ENCODE measurements around the gene KDM3B.
"Not testable (repeated sequence)": the region's sequence is repeated elsewhere in the genome, so short reads cannot be mapped to it uniquely, and the experiment has no call there.

Gene KDM3B

DNA sequence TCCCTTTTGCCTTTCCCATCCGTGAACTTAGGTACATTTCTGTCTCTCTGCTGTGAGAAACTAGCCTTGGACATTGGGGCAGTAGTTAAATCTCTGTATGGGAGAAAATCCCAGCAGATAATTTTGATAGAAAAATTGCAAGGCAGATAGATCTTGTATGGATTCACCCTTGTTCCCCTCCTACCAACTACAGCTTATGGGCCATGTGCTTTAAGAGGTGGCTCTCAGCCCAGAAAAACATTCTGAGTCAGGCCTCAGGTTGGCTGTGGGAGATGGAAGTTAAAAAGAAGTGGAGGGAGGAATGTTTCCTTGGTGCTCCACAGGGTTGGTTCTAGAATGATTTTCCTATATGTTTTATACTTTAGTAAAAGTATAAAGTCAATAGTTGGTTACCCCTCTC is 1.4 kb upstream of the KDM3B start:
- no peak for DNase-seq

DNA sequence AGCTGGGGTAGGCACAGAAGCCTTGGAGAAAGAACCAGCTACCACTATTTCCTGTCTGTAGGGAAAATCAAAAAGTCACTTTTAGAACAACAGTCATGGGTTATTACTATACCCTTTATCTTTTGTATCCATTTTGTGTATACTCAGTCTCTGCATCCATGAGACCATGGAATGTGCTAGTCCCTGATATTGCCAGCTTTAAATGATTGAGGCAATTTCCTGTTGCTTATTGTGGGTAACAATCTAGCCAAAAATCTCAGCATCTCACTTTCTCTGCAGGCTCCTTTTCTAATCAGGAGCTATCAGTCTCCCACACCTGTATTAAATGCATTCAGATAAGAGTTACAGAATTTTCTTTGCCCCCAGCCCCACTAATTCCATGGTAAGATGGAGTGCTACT is 968 bp upstream of the KDM3B start:
- no peak for DNase-seq

DNA sequence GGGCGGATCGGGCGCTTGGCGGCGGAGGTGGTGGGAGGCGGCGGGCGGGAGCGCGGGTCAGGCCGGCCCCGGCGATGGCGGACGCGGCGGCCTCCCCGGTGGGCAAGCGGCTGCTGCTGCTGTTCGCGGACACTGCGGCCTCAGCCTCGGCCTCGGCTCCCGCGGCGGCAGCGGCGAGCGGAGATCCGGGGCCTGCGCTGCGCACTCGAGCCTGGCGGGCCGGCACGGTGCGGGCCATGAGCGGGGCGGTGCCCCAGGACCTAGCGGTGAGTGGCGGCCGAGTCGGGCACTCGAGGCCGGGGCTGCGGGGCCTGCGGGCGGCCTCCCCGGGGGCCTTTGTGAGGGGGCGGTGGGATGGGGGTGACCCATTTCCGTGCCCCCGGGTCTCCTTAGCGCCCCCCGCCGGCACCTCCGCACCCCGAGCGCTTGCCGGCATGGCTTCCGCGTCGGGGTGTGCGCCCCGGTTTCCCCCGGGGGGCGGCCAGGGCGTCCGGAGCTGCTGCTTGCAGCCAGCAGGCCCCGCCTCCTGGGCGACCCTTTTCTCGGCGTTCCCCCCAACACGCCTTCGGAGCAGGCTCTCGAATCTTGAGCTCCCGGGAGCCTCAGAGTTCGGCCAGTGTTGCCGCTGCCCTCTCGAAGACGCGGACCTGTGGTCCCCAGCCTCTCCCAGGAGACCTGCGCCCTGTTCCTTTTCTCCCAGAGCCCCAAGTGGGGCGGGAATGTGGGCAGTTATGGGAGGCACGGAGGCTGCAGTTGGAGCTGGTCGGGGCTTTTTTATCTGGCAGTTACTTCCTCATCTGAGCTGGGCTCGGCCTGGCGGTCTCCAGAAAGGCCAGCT is 456 bp downstream of the KDM3B start:
- DNase-seq: peak; percentile 90

DNA sequence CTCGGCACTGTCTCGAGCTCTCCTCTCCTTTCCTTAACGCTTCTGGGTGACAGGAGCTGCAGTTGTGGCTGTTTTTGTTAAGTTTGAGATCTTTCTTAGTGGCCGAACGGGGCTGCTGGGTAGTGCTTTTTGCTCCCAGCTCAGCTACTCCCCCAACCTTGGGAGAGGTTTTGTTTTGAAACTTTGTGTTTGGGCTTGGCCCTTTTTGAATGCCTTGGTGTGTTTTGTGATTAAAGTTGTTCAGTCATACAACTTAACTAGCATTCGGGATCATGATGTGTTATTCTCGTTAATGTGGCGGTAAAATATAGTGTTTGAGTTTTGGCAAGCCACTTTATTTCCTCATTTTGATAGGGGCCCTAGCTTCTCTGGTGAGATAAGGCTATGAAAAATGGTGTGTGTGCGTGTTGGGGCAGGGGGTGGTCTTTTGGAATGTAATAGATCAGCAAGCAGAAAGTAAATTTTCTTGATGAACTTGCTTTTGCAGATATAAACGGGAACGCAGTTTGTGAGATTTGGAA is 1.1 kb downstream of the KDM3B start:
- DNase-seq: peak; percentile 71

DNA sequence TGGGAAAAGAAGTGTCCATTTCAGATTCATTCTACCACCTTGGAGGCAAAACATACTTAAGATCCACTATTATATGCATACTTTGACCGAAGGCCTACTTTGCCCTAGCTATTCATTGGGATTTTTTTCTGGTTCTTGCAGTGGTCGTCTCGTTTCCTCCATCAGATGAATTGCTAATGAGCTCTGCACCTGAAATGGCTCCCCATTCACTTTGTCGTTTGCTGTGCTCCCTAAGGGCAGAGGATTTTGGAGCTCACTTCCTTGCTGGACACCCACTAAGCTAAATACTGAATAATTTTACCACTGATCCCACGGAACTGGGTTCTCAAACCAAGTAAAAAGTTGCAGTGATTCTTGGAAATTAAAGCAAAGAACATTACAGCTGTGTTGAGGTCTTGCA is 1.9 kb downstream of the KDM3B start:
- DNase-seq: no peak

DNA sequence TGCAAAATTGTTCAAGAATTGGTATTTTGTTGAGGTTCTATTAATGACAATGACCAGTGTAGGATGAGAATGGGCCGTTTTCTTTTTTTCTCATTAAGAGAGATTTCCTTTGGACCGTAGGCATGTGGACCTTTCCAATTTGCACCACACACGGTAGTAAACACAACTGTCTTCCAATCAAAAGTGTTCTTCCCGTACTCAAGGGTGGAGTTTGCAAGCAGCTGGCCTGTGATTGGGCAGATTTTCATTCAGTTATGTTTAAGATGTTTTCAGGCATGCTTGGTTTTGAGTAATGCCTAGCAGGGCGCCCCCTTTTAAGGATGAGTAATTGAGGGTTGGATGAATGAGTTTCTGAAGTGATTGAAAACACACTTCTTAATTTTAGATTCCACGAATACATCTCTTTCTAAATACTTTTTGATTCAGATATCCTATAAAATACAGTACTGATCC is 2.5 kb downstream of the KDM3B start:
- peak; percentile 91 for DNase-seq

DNA sequence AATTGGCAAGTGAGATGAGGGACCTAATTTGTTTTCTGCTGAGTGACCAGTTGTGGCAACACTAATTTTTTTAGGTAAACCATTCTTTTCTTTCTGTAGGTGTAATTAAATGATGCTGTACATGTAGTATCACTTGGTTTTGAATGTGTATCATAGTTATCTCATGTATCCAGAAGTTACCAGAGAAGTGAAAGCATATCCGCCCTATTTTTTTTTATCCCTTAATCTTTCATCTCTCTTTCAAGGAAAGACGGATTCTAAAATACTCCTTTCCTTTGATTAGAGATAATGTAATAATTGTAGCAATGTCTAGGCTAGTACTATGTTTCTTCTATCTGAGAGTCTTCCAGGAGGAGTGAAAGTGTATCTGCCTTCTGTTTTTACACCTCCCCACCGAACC is 7.1 kb downstream of the KDM3B start:
- DNase-seq: peak; percentile 32

DNA sequence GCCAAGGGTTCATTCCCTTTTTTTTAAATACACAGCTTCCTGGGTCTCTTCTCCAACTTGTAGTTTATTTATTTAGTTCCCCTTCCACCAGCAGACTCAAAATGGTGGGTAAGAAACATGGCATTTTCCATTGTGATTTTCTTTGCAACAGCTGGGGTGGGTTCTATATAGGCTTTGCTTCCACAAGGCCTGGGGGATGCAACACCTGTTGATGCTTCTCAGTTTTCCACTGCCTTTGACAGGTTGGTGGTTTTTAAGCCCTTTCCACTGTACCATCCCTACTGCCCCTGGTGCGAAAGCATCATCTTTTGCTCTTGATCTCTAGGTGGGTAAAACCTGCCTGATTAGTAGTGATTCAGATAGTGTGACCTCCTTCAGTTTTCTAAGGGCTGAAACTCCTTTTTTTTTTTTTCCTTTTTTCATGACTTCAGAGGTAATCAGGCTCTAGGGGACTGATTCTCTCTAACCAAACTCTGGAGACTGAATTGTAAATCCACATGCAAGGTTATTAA is 8.5 kb downstream of the KDM3B start:
- no peak for DNase-seq

DNA sequence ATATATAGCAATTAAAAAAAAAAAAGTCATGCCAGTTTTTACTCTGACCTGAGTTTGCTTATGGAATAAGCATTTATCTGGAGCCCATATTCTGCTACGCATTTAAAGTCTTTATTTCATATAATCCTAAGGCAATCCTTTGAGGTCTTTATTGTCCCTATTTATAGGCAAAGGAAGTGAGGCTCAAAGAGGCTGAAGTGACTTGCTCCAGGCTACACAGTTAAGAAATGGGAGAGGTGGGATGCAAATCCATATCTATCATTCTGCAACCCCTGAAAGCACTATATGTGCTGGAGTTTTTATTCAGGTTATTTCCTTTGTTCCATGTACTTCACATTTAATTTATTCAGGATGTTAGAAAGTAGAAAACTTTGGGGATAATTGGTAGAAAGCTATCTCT is 12.1 kb downstream of the KDM3B start:
- DNase-seq: no peak

DNA sequence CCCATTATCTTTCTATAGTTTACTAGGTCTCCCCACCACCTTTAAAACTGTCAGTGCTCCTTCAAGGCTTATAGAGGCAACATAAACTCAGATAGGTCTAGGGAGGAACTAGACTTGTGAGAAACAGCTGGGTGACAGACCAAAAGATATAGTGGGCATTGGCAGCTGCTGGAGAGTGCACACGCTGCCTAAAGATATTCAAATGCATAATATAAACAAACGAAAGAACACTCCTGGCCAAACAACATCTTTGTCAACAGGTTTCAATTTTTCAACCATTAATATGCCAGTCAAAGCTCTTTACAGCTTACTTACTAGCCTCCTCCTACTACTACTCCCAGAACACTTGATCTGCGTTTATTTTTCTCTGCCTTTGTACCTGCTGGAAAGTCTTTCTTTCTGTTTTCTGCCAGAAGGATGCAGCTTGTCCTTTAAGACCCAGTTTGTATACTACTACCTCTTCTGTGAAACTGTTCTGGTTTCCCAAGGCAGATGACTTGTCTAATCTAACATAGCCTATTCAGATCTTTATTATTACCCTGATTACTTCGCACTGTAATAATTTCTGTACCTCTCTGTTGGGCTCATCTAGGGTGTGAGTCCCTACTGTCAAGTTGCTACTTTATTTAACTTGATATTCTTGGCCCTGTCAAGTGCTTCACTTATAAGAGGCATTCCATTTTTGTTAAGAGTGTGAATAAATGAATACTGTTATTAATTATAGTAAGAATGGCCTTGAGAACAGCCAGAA is 14.3 kb downstream of the KDM3B start:
- peak; percentile 35 for DNase-seq

DNA sequence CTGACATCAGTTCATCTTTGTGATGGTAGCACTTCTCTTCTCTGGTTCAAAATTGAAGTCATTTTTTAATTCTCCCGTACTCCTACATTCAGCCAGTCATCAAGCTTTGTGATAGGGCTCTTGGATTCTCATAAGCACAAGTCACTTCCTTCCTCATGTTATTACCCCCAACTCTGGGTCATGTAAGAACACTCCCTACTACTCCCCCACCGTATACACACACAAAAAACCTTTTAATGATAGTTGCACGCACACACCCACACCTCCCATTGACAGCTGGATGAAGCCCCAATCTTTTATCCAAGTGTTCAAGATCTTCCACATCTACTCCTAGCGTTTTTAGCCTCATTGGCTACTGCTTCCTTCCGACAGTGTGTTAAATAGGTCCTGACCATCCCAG is 16.8 kb downstream of the KDM3B start:
- peak; percentile 51 for DNase-seq

DNA sequence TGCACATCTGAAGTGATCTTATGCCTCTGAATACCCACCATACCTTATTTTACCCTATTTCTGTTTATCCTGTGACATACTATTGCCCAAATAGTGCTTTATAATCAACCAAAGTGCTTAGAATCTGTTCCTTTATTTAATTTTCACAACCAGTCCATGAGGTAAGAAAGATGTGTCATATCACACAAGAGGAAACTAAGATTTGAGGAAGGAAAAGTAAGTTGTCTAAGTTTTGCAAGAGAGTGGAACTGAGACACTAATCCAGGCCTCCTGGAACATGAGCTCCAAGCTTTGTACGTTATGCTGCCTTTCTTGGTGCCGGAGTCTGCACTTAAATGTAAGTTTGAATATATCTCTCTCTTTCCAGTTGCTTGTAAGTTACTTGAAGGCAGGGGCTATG is 17.2 kb downstream of the KDM3B start:
- DNase-seq: peak; percentile 59

DNA sequence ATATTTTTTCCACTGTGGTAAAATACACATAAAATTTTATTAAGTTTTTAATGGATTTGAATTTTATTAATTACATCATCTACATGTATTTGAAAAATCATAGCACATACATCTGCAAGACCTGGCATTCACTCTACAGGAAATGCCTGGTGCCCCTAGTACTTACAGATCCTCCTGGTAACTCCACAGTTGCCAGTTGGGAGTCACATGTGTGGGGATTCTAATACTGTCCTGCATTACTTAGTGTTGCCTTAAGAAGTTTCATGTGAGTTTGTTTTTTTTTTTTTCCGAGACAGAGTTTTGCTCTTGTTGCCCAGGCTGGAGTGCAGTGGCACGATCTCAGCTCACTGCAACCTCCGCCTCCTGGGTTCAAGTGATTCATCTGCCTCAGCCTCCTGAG is 18.1 kb downstream of the KDM3B start:
- peak; percentile 25 for DNase-seq

DNA sequence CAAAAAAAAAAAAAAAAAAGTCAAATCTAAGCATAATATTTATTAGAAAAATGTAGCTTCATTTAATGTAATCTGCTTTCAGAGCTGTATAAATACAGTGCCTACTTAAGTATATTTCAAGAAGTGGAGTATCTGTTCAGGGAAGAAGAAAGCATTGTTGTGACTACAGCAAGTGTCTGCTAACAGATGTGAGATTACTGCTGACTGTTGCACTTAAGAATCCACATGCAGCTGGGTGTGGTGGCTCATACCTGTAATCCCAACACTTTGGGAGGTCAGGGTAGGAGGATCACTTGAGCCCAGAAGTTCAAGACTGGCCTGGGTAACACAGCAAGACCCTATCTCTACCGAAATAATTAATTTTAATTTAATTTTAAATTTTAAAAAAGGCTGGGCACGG is 19.0 kb downstream of the KDM3B start:
- no peak for DNase-seq

DNA sequence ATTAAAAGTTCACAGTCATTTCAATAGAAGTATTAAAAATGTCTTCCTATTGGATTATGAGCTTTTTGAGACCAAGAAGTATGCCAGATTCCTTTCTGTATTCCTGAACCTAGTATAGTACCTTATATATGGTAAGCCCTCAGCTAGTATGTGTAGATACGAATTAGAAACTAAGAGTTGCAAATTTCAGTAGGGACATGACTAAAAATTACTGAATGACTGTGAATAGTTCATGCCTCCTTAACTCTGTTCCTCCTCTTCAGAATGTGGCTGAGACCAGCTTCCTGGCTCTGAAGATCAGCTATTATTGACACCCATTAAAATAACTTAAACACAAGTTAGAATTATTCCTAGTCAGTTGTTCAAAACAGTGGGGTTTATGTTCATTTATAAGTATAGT is 19.7 kb downstream of the KDM3B start:
- DNase-seq: no peak

DNA sequence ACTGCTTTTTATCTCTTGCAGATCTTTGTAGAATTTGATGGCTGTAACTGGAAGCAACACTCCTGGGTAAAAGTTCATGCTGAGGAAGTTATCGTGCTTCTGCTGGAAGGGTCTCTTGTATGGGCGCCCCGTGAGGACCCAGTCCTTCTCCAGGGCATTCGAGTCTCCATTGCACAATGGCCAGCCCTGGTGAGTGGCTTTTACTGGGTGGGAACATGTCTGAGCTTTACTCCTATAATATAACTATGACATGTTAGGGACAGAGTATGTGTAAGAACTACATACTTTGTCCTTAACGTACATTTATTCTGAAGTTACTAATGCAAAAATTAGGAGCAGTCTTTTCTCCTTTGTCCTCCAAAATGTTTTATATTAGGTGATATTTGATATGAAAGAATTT is 20.2 kb downstream of the KDM3B start:
- no peak for DNase-seq

DNA sequence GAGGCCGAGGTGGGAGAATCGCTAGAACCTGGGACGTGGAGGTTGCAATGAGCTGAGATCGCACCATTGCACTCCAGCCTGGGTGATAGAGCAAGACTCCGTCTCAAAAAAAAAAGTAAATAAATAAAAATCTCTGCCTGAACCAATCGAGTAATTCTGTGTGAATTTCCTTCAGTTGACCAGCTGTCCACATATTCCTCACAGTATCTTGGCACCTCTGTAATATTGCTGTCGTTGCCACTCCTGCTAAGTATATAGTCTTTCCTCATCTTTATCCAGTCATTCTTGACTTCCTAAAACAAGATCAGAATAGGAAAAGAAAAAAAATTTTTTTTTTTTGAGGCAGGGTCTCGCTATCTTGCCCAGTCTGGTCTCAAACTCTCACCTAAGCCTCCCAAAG is 29.9 kb downstream of the KDM3B start:
- DNase-seq: no peak

DNA sequence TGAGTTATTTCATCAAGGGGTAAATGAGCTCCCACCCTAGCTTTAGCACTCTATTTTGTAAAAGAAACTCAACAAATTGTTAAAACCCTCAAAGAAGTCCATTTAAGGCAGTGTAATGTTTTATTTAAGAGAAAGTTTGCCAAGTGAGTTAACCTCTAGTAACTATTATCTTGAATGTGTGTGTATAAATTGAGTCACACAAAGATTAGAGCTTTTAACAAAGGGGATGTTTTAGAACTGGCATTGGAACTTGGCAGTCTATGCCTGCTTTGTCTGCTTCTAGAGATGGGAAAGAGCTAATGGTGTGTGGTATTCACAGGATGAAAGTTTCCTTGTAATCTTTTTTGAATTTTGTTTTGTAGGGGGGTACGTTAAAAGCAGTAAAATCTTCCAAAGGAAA is 33.2 kb downstream of the KDM3B start:
- no peak for DNase-seq

DNA sequence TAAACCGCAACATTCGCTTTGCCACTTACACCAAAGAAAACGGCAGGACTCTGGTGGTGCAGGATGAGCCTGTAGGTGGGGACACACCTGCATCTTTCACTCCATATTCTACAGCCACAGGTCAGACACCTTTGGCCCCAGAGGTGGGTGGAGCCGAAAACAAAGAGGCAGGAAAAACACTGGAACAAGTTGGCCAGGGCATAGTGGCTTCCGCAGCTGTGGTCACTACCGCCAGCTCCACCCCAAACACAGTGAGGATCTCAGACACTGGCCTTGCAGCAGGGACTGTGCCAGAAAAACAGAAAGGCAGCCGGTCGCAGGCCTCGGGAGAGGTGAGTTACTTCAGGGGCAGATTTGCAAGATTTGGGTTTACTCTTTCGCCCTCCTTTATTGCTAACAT is 33.8 kb downstream of the KDM3B start:
- no peak for DNase-seq

DNA sequence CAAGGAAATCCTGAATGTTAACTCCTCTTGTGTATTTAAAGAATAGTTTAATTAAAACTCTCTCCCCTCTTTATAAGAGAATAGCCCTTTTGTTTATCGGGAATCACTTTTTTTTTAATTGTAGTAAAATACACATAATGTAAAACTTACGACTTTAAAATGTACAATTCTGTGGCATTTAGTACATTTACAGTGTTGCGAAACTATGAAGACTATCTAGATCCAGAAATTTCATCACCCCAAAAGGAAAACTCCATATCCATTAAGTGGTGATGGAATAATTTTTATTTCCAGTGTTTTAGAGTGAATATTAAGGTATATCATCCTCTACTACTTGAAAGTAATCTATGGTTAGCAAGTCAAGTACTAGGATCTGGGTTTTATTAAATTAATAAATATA is 36.8 kb downstream of the KDM3B start:
- DNase-seq: no peak

DNA sequence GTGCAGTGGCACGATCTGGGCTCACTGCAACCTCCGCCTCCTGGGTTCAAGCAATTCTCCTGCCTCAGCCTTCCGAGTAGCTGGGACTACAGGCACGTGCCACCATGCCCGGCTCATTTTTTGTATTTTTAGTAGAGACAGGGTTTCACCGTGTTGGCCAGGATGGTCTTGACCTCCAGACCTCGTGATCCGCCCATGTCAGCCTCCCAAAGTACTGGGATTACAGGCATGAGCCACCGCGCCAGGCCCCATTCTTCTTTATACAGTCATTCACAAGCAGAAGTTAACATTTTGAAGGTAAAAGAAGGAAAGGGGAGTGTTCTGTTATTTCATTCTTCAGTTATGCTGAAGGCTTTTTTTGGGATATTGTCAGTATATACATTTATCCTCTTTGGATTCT is 37.4 kb downstream of the KDM3B start:
- not testable (repeated sequence) for DNase-seq

DNA sequence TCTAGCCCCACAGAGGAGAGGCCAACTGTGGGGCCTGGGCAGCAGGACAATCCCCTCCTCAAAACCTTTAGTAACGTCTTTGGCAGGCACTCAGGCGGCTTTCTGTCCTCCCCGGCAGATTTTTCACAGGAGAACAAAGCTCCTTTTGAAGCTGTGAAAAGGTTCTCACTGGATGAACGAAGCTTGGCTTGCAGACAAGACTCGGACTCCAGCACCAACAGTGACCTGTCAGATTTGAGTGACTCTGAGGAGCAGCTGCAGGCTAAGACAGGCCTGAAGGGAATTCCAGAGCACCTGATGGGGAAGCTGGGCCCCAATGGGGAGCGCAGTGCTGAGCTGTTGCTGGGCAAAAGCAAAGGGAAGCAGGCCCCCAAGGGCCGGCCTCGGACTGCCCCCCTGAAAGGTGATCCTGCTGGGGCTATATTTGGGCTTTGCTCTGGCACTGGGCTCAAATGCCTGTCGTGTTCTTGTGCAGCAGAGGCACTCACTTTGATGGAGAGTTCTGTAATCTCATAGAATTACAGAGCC is 39.4 kb downstream of the KDM3B start:
- DNase-seq: no peak

DNA sequence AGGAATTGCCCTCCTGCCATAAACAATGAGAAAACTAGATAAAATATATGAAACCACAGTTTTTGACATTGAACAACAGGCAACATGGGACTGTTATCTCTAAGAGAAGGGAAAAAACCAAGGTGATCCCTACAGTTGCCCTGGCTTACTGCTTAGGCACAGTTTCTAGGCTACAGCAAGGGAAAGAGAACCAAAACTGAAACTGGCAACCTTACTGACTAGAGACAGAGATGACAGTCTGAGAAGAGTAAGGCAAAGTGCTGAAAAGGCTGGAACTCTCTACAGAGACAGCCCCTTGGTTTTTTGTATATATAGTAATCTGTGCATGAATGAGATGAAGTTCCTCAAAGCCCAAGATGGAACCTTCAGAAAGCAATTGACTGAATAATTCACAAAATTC is 50.2 kb downstream of the KDM3B start:
- DNase-seq: no peak

DNA sequence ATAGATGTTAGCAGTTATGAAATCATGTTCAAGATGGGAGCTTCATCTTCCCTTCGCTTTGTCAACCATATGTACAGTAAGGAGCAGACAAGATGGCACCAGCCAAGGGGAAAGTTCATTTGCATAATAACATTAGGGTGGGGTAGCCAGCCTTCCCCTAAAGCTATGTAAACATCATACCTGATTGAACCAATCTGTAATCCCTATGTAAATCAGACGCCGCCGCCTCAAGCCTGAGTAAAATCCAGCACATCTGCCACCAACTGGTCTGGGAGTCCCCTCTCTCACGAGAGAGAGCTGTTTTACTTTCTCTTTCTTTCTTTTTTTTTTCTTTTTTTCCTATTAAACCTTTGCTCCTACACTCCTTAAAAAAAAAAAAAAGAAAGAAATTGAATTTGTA is 55.5 kb downstream of the KDM3B start:
- DNase-seq: no peak
